Amniotic stem cell (primary cell): ENCODE measurements around the gene ARSJ.

Experiments used
- DNase-seq: peaks from one replicate; lab custom pipeline; 2025; lab: John Stamatoyannopoulos, UW

The ARSJ gene

GRCh38 chr4:113899271-113900070, 80.0 kb downstream of the ARSJ start:
- DNase-seq: no peak

- no peak for DNase-seq
Measured at GRCh38 chr4:113893546-113893945, 85.9 kb downstream of the ARSJ start.

DNA sequence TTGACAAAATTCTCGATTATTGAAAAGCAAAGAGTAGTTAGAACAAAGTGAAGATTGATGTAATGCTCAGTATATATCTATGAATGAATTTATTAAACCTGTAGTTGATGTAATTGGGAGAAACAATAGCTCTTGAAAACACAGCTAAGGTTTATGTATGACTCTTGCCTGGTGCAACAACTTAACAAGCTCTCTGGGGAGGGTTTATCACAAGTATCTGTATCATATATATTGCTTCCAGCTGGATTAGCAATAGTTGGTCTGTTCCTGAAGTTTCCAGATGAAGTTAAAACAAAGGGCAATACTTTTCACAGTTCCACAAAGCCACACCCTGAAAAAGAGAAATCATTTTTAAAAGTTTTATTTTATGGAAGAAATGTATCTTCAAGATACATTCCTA, 91.4 kb downstream of the ARSJ start:
- DNase-seq: no peak

DNA sequence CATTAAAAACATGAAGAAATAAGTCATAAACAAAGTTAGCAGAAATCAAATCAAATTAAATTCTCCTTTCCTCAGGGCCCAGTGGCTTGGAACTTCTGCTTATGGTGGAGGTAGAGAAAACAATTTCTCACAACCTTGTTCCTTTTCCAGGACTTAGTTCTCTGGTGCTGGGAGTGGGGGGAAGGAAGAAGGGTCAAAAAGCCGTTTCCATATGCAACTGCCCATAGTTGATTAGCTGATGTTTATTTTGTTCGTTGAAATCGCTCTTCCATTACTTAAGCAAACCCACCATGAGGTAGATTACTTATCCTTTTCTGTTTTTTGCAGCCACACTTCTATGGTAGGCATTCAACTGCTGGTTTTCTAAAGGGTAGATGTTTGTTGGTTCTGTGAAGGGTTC, 94.2 kb downstream of the ARSJ start:
- no peak for DNase-seq

GRCh38 chr4:113884655-113885054, 94.8 kb downstream of the ARSJ start:
- no peak for DNase-seq

DNA sequence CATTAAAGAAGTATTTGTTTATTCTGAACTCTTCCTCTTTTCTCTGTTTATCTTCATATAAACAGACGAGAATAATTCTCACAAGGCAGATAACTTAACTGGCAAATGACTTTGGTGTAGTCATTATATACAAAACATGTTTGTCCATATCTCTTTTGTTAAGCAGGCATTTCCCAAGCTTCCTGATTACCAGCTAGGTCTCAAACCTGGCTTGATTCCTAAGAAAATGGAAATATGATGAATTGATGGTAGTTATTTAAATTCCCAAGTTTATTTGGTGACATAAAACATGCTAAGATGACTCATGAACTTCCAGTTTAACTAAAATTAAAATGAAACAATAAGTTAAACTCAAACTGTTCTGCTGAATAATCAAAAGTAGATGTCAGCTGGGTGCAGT, 96.8 kb downstream of the ARSJ start:
- DNase-seq: no peak

DNA sequence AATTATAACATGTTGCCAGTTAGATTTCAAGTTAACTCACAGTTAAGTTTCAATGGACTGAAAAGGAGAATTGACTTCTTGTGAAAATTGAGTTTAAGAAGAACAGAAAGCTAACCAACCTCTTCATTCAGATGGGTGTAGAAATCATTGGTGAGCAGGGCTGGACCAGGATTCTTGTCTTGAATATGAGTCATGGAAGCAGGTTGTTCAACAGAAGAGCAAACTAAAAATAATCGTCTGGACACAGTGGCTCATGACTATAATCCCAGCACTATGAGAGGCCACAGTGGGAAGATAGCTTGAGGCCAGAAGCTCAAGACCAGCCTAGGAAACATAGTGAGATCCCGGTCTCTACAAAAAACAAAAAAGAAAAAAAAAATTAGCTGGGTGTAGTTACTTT, 98.2 kb downstream of the ARSJ start:
- DNase-seq: no peak

DNA sequence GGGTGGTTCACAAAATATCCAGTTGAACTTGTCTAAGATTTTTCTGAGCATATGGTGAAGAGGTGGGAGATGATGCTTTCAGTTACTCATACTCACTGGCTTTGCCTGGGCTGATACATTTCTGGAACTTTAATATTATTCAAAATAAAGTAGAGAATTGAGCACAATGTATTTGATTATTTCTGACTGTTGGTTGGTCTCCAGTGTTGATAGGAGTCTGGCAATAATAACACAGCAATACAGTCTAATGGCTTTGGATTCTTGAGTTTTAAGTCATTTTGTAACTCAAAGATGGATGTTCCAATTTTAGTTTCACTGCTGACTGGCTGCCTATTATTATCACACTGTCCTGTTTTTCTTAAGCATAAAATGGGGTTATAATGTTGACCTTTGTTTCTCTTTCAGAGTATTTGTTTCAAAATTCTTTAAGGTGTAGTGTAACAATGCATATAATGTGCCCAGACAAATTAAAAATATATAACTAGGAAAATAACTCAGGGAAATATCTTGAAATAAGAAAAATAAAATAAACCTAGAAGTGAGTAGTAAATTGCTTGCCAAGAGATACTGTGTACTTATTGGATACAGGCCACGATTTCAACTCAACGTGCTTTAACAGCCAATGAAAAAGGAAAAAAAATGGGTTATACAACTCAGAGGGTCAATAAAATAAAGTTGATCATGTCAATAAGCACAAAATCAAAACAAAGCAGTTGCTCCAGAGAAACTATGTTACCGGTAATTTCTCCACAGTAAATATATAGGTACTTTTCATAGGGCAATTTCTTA, 99.0 kb downstream of the ARSJ start:
- no peak for DNase-seq

DNA sequence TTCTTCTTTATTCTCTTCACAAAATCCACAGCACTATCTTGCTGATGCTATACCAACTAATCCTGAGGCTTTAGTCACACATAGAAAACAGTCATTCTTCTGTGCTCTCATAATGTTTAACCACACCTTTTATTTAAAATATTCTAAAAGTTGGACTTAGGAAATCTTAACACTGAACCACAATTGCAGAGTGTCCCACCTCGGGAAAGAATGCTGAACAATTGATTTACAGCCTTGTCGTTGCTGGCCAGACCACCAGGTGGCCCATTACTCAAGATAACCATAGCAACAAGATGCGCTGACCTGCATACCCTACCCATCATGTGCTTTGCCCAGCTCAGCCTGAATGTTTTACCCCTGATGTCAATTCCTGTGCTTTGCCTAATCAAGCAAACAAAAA, 100.8 kb downstream of the ARSJ start:
- no peak for DNase-seq

DNA sequence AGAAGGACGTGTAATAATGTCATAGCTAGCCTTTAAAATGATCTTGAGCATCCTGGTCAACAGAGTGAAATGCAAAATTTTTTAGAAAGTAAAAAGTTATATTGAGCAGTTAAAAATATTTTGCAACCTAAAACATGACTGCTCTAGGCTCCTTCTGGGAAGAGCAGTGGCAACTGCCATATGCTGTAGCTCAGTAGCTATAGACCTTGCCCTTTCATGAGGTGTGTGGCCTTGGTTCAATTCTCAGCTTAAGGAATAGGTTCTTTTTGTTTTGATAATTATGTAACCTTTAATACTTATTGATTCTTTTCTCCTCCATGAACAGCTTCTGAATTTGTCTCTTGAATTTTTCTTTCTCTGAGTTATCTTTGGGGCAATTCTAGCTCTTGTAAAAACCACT, 105.0 kb downstream of the ARSJ start:
- no peak for DNase-seq

DNA sequence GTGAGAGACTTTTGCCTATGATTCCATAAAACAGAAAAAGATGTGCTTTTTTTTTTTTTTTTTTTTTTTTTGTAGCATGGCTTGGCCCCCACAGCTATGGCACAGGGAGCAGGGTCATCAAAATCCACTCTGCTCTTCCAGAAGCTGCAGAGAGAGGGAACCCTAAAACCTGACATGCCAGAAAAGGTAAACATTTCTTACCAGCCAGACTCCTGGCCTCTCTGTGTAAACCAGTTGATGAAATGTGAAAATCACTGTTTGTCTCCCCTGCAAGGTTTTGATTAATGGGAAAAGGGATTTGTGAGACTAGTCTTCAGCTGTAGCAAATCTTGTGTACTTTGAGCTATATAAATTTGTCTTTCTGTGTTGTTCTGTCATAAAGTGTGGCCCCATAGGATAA, 105.9 kb downstream of the ARSJ start:
- no peak for DNase-seq

DNA sequence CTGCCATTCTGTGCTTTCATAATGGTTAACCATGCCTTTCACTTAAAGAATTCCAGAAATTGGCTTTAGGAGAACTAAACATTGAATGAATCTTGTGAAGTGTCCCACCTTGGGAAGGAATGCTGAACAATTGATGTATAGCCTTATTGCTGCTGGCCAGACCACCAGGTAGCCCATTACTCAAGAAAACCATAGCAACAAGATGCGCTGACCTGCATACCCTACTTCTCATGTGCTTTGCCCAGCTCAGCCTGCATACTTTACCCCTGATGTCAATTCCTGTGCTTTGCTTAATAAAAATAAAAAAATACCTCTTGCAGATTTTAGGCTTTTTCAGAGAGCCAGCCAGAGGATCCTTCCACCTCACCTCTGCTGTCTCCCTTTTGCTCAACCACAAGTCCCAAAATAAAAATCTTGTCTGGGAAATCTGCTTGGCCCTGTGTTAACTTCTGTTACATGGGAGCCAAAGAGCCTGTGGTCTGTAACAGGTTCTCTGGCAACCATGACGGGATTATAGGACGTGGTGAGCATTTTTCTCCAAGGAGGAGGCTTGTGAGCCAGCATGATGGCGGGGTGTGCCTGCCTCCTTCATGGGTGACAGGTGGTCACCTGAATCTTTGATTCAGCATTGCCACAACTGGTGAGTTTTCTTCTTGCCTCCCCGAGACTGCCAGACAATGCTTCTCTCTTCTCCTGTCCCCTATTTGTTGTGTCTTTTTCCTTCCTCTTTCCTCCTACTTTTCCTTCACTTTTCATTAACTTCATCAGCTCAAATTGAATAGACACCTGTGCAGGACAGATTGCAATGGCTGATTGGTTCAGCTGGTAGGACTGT, 106.8 kb downstream of the ARSJ start:
- DNase-seq: no peak

DNA sequence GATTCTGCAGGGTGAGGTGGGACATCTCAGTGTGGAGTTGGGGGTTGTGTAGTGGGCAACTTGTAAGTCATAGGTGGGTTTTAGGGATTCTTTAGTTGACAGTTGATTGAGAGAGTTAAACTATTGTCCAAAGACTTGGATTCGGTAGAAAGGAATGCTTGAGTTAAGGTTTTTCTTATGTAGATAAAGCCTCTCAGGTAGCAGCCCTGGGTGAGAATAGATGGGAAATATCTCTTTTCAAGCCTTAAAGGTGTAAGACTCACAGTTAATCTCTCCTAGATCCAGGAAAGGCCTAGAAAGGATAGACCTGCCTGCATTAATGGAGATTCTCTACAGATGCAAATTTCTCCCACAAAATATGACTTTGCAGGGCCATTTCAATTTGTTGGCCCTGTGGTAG, 108.4 kb downstream of the ARSJ start:
- no peak for DNase-seq

DNA sequence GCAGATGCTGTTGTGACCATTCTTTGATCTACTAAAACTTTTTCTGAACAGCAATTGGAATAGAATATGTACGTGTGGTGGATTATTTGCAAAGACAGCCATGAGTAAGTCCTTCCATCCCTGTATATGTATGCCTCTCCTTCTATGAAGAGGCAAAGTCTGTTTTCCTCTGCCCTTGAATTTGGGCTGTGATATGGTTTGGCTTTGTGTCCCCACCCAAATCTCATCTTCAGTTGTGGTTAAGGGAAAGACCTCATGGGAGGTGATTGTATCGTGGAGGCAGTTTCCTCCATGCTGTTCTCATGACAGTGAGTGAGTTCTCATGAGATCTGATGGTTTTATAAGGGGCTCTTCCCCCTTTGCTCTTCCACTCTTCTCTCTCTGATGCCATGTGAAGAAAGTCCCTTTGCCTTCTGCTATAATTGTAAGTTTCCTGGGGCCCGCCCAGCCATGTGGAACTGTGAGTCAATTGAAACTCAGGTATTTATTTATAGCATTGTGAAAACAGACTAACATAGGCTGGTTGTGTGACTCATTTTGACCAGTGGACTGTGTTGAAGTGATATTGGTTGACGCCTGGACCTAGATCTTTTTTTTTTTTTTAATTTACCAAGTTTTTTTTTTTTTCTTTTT, 109.6 kb downstream of the ARSJ start:
- DNase-seq: no peak

DNA sequence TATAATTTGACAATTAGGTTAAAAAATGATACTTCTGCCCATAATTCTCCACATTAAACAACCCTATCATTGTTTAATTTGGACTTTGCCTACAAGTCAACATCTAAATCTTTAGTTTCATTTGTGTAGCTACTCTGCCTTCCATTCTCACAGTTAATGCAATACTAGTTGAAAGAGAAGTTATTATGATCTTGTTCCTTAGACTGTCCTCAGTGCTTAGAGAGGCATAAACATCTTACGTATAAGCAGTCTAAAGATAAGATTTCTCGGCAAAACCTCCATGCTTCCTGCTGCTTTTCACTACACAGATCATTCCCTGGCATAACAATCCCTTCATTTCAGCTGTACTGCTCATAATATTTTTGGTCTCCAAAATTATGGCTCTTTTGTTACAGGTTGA, 112.8 kb downstream of the ARSJ start:
- no peak for DNase-seq

DNA sequence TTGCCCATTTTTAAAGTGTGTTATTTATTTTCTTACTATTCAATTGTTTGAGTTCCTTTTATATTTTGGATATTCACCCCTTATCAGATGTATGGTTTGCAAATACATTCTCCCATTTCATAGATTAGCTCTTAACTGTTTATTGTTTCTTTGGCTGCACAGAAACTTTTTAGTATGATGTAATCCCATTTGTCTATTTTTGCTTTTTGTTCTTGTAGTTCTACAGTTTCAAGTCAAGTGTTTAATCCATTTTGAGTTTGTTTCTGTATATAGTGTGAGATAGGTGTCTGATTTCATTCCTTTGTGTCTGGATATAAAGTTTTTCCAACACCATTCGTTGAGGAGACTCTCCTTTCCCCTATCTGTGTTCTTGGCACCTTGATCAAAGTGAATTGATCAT, 120.5 kb downstream of the ARSJ start:
- DNase-seq: no peak

GRCh38 chr4:113851816-113852215, 127.6 kb downstream of the ARSJ start:
- no peak for DNase-seq
